Fibroblast of villous mesenchyme (primary cell): Measurements from ENCODE around the gene CAMK2G. TPM values are rescaled to one million over a fixed set of nuclear protein-coding genes. Genes with fewer than 3 reads are reported as not detected.

Experiments used
- DNase-seq: peaks from one replicate; pipeline ENCODE4 v3.0.0-alpha.2; 2010; ENCODE audit warnings: low read depth
- H3K4me3 ChIP-seq: 2 replicates; pipeline ENCODE4 v1.5.1; 2011; ENCODE audit warnings: low read depth, mild to moderate bottlenecking, low read length
- total RNA-seq: library from RNA; depleted of rRNA; stranded (reverse); fragments of >200 nt; gene quantifications from 2 replicates; pipeline ENCODE4 v1.2.3, GENCODE V29; 2012
- TF ChIP-seq, protein P1 (sequence below): IDR thresholded peaks from 2 replicates; pipeline ENCODE4 v1.5.1; 2012; ENCODE audit warnings: low read depth, mild to moderate bottlenecking, low read length; ENCODE audit not compliant: insufficient read depth

Gene CAMK2G
- total RNA-seq, 1 donor, result 36.7 TPM

DNA sequence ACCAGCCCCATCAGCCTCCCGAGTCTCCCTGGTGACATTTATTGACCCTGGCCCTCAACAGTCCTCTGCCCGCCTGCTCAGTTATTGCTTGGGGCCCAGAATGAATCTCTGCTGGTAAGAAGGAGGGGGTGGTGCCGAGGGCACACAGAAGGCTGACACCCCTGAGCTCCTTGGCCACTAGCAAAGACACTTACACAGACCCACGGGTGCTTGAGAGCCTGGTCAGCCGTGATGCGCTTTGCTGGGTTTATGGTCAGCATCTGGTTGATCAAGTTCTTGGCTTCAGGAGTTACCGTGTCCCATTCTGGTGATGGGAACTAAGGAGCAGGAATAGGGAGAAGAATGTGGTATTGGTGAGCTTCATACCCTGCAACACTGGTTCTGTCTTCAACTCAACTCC lies 27.3 kb downstream of the CAMK2G start:
- H3K4me3 ChIP-seq, result no peak overlapping the region
- TF ChIP-seq, protein P1, sequence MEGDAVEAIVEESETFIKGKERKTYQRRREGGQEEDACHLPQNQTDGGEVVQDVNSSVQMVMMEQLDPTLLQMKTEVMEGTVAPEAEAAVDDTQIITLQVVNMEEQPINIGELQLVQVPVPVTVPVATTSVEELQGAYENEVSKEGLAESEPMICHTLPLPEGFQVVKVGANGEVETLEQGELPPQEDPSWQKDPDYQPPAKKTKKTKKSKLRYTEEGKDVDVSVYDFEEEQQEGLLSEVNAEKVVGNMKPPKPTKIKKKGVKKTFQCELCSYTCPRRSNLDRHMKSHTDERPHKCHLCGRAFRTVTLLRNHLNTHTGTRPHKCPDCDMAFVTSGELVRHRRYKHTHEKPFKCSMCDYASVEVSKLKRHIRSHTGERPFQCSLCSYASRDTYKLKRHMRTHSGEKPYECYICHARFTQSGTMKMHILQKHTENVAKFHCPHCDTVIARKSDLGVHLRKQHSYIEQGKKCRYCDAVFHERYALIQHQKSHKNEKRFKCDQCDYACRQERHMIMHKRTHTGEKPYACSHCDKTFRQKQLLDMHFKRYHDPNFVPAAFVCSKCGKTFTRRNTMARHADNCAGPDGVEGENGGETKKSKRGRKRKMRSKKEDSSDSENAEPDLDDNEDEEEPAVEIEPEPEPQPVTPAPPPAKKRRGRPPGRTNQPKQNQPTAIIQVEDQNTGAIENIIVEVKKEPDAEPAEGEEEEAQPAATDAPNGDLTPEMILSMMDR, result no peak
- no peak for DNase-seq

DNA sequence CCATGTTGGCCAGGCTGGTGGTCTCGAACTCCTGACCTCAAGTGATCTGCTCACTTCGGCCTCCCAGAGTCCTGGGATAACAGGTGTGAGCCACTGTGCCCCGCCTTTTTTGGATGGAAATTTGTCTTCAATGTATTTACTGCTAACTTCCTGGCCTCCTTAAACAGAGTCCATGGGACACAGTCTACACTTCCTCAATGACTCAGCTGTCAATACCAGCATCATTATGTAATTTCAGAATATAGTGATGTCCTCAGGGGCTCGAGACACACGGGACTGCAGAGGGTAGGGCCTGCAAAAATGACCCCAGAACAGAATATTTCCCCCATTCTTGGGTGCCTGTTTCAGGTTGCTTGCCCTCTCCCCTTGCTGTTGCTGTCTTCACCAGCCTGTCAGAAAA lies 31.1 kb downstream of the CAMK2G start:
- DNase-seq, result no peak
- TF ChIP-seq, protein P1, result no peak
- H3K4me3 ChIP-seq, result no peak overlapping the region

DNA sequence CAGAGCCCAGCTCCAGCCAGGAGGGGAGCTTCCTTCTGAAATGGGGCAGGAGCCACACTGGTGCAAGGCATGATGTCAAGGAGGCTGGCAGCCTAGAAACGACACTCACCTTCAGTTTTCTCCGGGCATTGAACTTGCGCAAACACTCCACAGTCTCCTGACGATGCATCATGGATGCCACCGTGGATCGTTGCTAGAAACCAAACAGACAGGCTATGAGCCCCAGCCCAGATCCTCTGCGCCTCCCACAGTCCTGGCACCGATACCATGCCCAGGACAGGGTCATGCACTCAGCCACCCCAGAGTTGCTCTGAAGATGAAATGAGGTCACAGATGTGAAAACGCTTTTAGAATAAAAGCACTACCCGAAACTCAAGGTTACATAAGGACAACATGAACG lies 32.0 kb downstream of the CAMK2G start:
- no peak overlapping the region for H3K4me3 ChIP-seq
- TF ChIP-seq, protein P1, result no peak
- no peak for DNase-seq

DNA sequence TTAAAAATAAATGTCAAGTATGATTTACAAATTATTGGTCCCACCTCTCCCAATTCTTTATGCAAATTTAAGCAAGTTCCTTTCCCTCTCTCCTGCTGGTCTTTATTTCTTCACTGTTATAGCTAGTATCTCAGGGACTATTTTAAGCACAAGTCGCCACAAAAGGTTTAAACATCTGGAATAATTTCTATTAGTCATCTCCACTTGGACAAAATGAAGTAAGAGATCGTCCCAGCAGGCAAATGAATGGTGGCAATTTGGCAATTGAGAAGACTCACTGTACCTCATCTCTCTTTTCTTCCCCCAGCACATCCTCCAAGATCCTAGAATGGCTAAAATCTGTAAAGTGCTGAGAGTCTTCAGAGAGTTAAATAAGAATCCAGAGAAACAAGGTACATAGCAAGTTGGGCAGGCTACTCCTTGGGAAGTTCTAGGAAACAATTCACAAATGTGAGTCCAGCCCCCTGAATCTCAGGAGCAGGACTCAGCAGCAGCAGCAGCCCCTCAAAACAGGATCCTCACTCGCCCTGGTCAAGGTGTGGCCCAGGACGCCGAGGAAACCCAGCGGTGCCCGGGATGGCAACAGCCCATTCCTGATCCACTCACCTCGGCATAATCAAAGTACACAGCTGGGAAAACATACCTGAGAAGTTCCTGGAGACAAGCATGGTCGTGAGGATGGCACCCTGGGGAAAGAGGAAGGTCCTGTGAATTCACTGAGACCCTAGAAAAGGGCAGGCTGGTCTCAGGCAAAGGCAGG lies 32.6 kb downstream of the CAMK2G start:
- H3K4me3 ChIP-seq, result no peak overlapping the region
- TF ChIP-seq, protein P1, result no peak
- DNase-seq, result peak; percentile 30

DNA sequence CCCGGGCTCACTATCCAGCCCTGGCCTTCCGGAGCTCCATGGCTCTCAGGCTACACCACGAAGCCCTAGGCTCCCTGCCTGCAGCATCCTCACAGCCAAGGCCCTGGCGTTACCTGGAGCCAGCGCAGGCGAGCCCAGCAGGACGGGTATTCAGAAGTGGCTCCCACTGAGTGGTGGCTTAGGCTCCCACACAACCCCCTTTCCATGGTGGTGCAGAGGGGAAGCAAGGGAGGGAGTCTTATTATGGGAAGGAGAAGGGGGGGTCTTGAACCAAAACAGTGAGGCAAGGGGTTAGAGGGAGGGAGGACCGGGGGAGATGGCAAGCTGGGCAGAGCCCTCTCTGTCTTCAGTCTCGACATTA lies 33.3 kb downstream of the CAMK2G start:
- TF ChIP-seq, protein P1, result no peak
- no peak for DNase-seq
- no peak overlapping the region for H3K4me3 ChIP-seq

DNA sequence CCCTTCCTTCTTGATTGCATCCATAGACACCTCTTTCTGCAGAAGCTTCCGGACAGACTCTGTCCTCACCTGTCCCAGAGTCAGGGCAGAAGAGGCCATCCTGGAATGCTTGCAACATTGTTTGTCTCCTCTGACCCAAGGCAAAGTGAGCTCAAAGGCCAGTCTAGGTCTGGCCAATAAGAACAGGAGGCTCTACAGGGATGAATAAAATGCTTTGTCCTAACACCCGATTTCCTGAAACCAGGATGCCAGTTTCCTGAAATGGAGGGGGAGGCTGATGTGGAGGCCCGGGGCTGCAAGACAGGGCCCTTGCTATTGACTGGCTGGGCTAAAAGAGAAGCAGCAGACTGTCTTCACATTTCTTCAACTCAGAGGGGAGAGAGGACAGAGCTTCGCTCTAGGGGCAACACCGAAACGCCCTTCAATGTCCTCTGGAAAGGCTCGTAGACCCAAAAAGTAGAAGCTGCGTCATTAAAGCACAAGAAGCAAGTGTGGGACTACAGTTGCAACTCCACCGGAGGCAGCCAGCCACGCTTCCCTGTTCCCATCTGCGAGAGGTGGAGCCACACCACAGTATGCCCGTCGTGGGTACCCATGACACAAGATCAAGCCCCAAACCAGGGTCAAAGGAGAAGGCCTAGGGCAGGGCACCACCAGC lies 33.8 kb downstream of the CAMK2G start:
- TF ChIP-seq, protein P1, result no peak
- DNase-seq, result no peak
- no peak overlapping the region for H3K4me3 ChIP-seq
